ENCODE results near the gene KRT73.

- TF ChIP-seq POLR2A (IDR thresholded peaks at IDR 0.05) (no peak), CTCF (IDR thresholded peaks at IDR 0.05) (no peak)
Measured at GRCh38 chr12:52618866-52619265, 507 bp upstream of the KRT73 start.

All from right lobe of liver (tissue), 4 donors.